PC-9 (cell line): ENCODE results near the gene ARMH1. TPM values are rescaled to one million over a fixed set of nuclear protein-coding genes. Genes with fewer than 3 reads are reported as not detected.

Experiments used
- BruUV-seq: library from RNA; stranded (reverse); fragments of 400-500 nt; replicated peaks from 2 replicates; lab custom pipeline; 2021; lab: Mats Ljungman, UMichigan
- CTCF ChIA-PET: fragments of 300-600 bp; sonication (Branson Sonifier 250); formaldehyde crosslinking; loops from one replicate; lab custom pipeline; 2022; ENCODE audit warnings: antibody characterized with exemption; lab: Charles Lee
- POLR2A ChIA-PET: fragments of 300-600 bp; sonication (Branson Sonifier 250); formaldehyde crosslinking; loops from one replicate; lab custom pipeline; 2022; ENCODE audit warnings: antibody characterized with exemption; ENCODE audit not compliant: unreplicated experiment; lab: Charles Lee
- DNase-seq, 2 experiments: peaks; one replicate each; pipeline versions ENCODE4 v3.0.0 to v3.0.0-alpha.2; 2015 to 2022; ENCODE audit warnings: mixed read lengths in 1 of 2
- H2AFZ ChIP-seq: fragments of 200-600 bp; sonication (generic); 2 replicates; pipeline ENCODE4 v1.8.1; 2017; ENCODE audit warnings: antibody characterized with exemption
- H3F3A ChIP-seq: fragments of 200-600 bp; sonication (generic); 2 replicates; pipeline ENCODE4 v1.8.1; 2017; ENCODE audit warnings: antibody characterized with exemption, mild to moderate bottlenecking, low read depth; ENCODE audit not compliant: insufficient read depth
- H3K27ac ChIP-seq: fragments of 200-600 bp; sonication (generic); 2 replicates; pipeline ENCODE4 v1.6.1; 2016; ENCODE audit warnings: mixed run types
- H3K27me3 ChIP-seq: fragments of 200-600 bp; sonication (generic); 2 replicates; pipeline ENCODE4 v1.6.1; 2016; ENCODE audit warnings: low read depth, mixed run types; ENCODE audit not compliant: insufficient read depth
- H3K36me3 ChIP-seq: fragments of 200-600 bp; sonication (generic); 2 replicates; pipeline ENCODE4 v1.6.1; 2016; ENCODE audit warnings: low read depth, mixed run types
- H3K4me1 ChIP-seq: fragments of 200-600 bp; sonication (generic); replicated peaks from 2 replicates; pipeline ENCODE4 v1.6.1; 2016; ENCODE audit warnings: mixed run types; ENCODE audit not compliant: insufficient read depth
- H3K4me2 ChIP-seq: fragments of 200-600 bp; sonication (generic); 2 replicates; pipeline ENCODE4 v1.6.1; 2017; ENCODE audit warnings: mixed run types
- H3K4me3 ChIP-seq: fragments of 200-600 bp; sonication (generic); 2 replicates; pipeline ENCODE4 v1.6.1; 2016; ENCODE audit warnings: mixed run types
- H3K79me2 ChIP-seq: fragments of 200-600 bp; sonication (generic); 2 replicates; pipeline ENCODE4 v1.6.1; 2017; ENCODE audit warnings: low read depth, mixed run types
- H3K9me2 ChIP-seq: fragments of 200-600 bp; sonication (generic); 2 replicates; pipeline ENCODE4 v1.8.1; 2017; ENCODE audit warnings: mild to moderate bottlenecking; ENCODE audit not compliant: insufficient read depth
- H3K9me3 ChIP-seq: fragments of 200-600 bp; sonication (generic); 2 replicates; pipeline ENCODE4 v1.8.1; 2016; ENCODE audit warnings: low read depth; ENCODE audit not compliant: insufficient read depth
- H4K20me1 ChIP-seq: fragments of 200-600 bp; sonication (generic); 2 replicates; pipeline ENCODE4 v1.8.1; 2017; ENCODE audit not compliant: insufficient read depth
- EZH2 ChIP-seq: fragments of 200-600 bp; sonication (generic); IDR thresholded peaks from 2 replicates; pipeline ENCODE4 v1.8.0; 2017; ENCODE audit warnings: antibody characterized with exemption, low read depth
- intact Hi-C: fragments of 100-400 bp; cut with micrococcal nuclease; formaldehyde crosslinking; loops from one replicate; pipeline ENCODE4 v1.10.0; 2022; ENCODE audit not compliant: unreplicated experiment
- total RNA-seq: library from RNA; stranded (reverse); gene quantifications from 2 replicates; pipeline ENCODE4 v1.2.3, GENCODE V29; 2021
- TF ChIP-seq, protein P1 (sequence below): fragments of 200-600 bp; sonication (generic); conservative IDR thresholded peaks from 2 replicates; pipeline ENCODE4 v1.6.1; 2017; ENCODE audit warnings: mixed run types, antibody characterized with exemption, mild to moderate bottlenecking, moderate library complexity

ARMH1 gene
- total RNA-seq, 1 experiment from 2014 or later: 16.9 TPM

GRCh38 chr1:44717156-44717555 is 42.6 kb downstream of the ARMH1 start:
- Histone ChIP-seq H2AFZ (no peak overlapping the region), H3K79me2 (no peaks in the 10 kb centered on the region), H3K9me3 (no peaks in the 10 kb centered on the region), H3K4me1 (peaks cover 36% of the 10 kb centered on the region), H3K27ac (no peak overlapping the region), H3K4me2 (no peak overlapping the region), H3K27me3 (no peaks in the 10 kb centered on the region), H3K36me3 (no peaks in the 10 kb centered on the region), H3F3A (peaks cover 36% of the 10 kb centered on the region), H4K20me1 (no peaks in the 10 kb centered on the region), H3K9me2 (no peaks in the 10 kb centered on the region), H3K4me3 (no peak overlapping the region)
- POLR2A ChIA-PET: interaction anchor here (0.7 kb wide), 1 partner anchor 101 kb away, joined by 9 read pairs; no protein-coding TSS in a partner anchor
- BruUV-seq: no TSS peak
- no peak for TF ChIP-seq EZH2
- TF ChIP-seq, protein P1, sequence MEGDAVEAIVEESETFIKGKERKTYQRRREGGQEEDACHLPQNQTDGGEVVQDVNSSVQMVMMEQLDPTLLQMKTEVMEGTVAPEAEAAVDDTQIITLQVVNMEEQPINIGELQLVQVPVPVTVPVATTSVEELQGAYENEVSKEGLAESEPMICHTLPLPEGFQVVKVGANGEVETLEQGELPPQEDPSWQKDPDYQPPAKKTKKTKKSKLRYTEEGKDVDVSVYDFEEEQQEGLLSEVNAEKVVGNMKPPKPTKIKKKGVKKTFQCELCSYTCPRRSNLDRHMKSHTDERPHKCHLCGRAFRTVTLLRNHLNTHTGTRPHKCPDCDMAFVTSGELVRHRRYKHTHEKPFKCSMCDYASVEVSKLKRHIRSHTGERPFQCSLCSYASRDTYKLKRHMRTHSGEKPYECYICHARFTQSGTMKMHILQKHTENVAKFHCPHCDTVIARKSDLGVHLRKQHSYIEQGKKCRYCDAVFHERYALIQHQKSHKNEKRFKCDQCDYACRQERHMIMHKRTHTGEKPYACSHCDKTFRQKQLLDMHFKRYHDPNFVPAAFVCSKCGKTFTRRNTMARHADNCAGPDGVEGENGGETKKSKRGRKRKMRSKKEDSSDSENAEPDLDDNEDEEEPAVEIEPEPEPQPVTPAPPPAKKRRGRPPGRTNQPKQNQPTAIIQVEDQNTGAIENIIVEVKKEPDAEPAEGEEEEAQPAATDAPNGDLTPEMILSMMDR: no peak
- CTCF ChIA-PET: no interaction called here
- no peak for DNase-seq
- intact Hi-C loops: loop anchor here (5.0 kb wide), 1 partner anchor 295 kb away; the partner anchor contains the start of genes HECTD3 and UROD

- no peaks in the 10 kb centered on the region for H3K36me3 ChIP-seq
- peaks cover 37% of the 10 kb centered on the region for H3K4me1 ChIP-seq
- no peak overlapping the region for H2AFZ ChIP-seq
- BruUV-seq: no TSS peak
- H3K27me3 ChIP-seq: no peaks in the 10 kb centered on the region
- H4K20me1 ChIP-seq: no peaks in the 10 kb centered on the region
- no peaks in the 10 kb centered on the region for H3K9me2 ChIP-seq
- no peak for DNase-seq
- ChIA-PET POLR2A (no interaction called here), CTCF (interaction anchor here (0.6 kb wide), 1 partner anchor 15 kb away, joined by 6 read pairs; no protein-coding TSS in a partner anchor)
- intact Hi-C loops: loop anchor here (5.0 kb wide), 1 partner anchor 295 kb away; the partner anchor contains the start of genes HECTD3 and UROD
- TF ChIP-seq, protein P1: no peak
- no peak for TF ChIP-seq EZH2
- no peaks in the 10 kb centered on the region for H3K79me2 ChIP-seq
- no peak overlapping the region for H3K4me2 ChIP-seq
- H3K27ac ChIP-seq: no peak overlapping the region
- H3K4me3 ChIP-seq: no peak overlapping the region
- peaks cover 37% of the 10 kb centered on the region for H3F3A ChIP-seq
- no peaks in the 10 kb centered on the region for H3K9me3 ChIP-seq
These were observed 43.1 kb downstream of the ARMH1 start for GRCh38 chr1:44717653-44718052.

DNA sequence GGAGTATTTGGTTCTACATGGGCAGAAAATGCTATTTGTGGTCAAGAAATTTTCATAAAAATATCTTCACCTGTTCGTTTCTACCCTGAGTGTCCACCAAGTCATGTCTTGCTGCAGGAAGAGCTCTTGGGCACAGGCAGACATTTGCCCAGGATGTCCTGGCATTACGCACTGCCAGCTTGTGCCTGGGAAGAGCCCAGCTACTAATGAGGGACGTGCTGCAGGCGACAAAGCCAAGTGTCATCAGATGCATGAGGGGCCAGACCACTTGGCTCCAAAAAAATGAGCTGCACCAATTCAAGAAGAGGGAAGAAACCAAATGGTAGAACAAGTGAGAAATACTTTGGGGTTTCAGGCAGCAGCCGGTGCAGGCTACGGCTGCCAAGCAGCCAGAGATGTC is 43.6 kb downstream of the ARMH1 start:
- intact Hi-C loops: loop anchor here (5.0 kb wide), 1 partner anchor 294 kb away; the partner anchor contains the start of genes HECTD3 and UROD
- BruUV-seq: no TSS peak

More for the DNA sequence above, 43.6 kb downstream of the ARMH1 start:
- Histone ChIP-seq H3K4me1 (peaks cover 32% of the 10 kb centered on the region), H3K36me3 (no peaks in the 10 kb centered on the region), H3K4me3 (no peak overlapping the region), H3K4me2 (no peak overlapping the region), H2AFZ (no peak overlapping the region), H3K9me2 (no peaks in the 10 kb centered on the region), H3K27me3 (no peaks in the 10 kb centered on the region), H3K9me3 (no peaks in the 10 kb centered on the region), H3K27ac (no peak overlapping the region), H3K79me2 (no peaks in the 10 kb centered on the region), H3F3A (peaks cover 36% of the 10 kb centered on the region), H4K20me1 (no peaks in the 10 kb centered on the region)
- DNase-seq: no peak
- ChIA-PET CTCF (interaction anchor here (0.6 kb wide), 1 partner anchor 14 kb away, joined by 6 read pairs; no protein-coding TSS in a partner anchor), POLR2A (interaction anchor here (0.6 kb wide), 1 partner anchor 21 kb away, joined by 6 read pairs; no protein-coding TSS in a partner anchor)
- TF ChIP-seq, protein P1: no peak
- TF ChIP-seq EZH2: no peak
